Activated CD8-positive, alpha-beta memory T cell treated with anti-CD3 and anti-CD28 coated beads for 4 hours (primary cell): ENCODE data around the gene PARP1.
"Not testable (repeated sequence)": the region's sequence is repeated elsewhere in the genome, so short reads cannot be mapped to it uniquely, and the experiment has no call there.

Source experiments
- DNase-seq, 2 donors: peaks; one replicate each; pipeline ENCODE4 v3.0.0-alpha.2; 2020; ENCODE audit warnings: low read depth in 2 of 2

Gene PARP1

DNA sequence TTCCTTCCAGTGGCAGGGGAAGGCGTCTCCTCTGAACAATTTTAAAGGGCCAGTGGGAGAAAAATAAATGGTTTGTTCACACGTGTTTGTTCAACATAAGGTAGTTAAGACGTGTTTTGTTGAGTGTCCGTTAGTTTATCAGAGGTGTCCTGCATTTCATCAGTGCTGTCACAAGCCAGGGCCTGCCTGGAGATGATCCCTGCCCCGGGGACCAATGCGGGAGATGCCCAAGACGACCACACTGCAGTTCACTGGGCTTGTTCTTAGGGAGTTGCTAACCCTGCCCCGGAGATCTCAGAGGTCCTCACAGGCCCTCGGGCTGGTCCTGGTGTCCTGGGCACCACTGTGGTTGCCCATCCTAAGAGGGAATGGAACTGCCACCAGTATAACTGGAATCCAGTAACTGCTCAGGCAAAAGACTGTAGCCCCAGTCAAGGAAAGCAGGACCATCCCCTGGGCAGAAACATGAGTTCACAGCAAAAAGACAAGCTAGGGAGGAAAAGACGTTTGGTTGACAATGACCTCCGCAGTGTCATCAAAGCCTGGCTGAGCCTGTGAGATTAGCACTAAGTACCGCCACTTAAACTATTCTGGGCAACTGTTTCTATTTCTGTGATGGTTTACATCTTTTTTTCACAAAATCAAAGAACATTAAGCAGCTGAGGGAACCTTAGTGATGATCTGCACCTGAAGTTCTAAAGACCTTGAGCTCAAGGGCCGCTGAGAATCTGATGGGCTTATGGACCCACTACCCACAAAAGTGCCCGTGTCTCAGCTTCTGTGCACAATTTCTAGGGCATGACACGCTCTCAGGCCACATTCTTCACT, 54.0 kb downstream of the PARP1 start:
- DNase-seq, result no peak

DNA sequence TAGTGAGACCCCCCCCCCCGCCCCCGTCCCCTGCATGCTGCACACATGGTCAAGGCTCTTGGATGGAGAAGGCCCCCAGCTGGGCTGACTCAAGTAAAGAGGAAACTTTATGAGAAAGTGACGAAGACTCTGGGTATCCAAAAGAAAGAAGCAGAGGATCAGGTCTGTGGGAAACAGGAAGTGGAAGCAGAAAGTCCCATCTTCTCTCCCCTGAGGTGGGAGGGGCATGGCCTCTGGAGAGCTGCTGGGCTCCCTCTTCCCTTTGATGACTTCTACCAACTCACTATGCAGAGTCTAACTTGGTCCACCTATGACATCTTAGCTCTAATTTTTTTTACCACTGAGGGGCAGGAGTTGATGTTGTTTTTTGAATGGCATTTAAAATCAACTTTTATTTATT, 56.2 kb downstream of the PARP1 start:
- DNase-seq, result no peak

DNA sequence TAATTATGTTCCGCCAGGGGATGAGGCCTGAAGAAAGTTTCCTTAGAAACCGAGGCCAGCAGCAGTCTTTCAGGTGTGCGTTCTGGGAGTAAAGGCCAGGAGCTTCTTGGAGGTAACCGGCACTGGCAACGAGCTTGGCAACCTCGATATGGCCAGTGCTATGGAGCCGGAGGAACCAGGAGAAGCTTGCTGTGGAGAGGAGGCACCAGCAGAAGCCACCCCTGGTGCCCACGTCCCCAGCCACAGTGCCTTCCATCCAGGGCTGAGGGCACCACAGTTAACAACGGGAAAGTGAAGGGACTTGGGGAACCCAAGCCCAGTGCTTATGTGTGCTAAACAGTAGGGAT, 57.4 kb downstream of the PARP1 start:
- no peak for DNase-seq

DNA sequence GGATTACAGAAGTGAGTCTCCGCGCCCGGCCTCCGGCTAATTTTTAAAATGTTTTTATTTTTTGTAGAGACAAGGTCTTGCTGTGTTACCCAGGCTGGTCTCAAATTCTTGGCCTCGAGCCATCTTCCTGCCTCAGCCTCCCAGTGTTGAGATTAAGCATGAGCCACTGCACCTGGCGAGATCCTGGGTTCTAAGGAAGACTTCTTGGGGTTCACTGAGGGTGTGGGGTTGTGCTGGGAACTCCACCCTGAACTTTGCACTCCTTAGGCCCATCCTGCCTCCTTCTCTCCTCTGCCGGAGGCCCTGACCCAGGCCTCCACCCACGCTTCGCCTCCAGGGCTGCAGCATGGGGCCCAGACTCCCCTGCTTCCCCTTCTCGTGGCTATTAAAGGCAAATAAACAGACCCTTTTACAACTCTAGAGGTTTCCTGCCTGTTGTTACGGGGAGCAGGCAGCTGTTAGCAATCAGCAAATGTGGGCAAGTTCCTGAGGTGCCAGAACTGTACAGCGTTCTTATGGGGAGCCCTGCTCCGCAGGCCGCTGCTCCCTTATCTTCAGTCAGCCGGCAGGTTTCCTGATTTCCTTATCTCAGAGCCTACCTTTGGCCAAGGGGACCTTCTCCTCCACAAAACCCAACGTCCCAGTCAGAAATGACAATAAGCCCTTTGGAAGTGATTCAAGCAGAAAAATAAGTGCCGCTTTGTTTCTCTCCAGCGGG, 57.9 kb downstream of the PARP1 start:
- DNase-seq, result no peak

DNA sequence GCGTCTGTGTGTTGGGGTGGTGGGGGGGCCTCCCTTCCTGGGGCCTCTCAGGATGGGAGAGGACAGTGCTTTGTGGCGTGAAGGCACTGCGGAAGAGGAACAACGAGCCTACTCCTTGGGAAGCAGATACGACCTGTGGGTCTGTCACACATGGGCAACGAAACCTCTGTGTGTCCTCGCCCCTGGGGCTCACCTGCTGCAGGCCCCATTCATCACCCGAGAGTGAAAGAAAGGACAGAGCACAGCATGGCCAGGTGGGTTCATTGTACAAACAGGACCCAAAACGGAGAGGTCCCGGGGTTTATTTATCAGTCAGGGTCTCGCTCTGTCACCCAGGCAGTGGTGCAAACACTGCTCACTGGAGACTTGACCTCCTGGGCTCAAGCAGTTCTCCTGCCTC, 58.8 kb downstream of the PARP1 start:
- no peak for DNase-seq

DNA sequence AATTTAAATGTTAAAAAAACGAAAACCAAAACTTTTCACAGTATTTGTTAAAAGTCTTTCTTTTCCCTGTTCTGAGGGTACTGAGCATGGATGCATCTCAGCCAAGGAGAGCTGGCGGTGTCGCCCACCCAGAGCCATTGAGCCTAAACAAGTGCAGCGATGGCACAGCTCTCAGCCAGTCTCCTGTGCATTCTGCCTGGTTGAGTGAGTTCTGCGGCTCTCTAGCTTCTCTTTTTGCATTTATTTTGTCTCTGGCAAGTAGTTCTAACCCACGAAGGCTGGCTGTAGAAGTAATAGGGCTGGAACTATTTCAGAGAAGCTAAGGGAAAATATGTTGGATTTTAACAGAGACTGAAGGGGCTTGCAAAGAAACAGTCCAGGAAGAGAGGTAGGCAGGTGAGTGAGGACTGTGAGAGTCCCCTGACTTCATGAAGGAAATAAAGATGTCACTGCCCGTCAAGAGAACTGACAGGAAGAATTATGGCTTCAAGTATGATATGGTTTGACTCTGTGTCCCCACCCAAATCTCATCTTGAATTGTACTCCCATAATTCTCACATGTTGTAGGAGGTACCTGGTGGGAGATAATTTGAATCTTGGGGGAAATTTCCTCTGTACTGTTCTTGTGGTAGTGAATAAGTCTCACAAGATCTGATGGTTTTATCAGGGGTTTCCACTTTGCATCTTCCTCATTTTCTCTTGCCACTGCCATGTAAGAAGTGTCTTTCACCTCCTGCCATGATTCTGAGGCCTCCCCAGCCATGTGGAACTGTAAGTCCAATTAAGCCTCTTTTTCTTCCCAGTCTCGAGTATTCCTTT, 63.2 kb downstream of the PARP1 start:
- DNase-seq, result no peak

DNA sequence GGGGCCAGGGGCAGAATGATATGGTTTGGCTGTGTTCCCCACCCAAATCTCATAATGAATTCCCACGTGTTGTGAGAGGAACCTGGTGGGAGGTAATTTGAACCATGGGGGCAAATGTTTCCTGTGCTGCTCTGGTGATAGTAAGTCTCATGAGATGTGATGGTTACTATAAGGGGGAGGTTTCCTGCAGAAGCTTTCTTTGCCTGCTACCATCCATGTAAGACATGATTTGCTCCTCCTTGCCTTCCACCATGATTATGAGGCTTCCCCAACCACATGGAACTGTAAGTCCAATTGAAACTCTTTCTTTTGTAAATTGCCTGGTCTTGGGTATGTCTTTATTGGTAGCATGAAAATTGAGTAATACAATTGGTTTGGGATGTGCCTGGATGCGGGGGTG, 65.2 kb downstream of the PARP1 start:
- DNase-seq, result no peak

DNA sequence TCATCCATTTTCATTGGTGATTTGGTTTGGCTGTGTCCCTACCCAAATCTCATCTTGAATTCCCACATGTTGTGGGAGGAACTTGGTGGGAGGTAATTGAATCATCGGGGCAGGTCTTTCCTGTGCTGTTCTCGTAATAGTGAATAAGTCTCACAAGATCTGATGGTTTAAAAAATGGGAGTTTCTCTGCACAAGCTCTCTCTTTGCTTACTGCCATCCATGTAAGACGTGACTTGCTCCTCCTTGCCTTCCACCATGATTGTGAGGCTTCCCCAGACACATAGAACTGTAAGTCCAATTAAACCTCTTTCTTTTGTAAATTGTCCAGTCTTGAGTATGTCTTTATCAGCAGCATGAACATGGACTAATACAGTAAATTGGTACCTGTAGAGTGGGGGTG, 67.8 kb downstream of the PARP1 start:
- not testable (repeated sequence) for DNase-seq

DNA sequence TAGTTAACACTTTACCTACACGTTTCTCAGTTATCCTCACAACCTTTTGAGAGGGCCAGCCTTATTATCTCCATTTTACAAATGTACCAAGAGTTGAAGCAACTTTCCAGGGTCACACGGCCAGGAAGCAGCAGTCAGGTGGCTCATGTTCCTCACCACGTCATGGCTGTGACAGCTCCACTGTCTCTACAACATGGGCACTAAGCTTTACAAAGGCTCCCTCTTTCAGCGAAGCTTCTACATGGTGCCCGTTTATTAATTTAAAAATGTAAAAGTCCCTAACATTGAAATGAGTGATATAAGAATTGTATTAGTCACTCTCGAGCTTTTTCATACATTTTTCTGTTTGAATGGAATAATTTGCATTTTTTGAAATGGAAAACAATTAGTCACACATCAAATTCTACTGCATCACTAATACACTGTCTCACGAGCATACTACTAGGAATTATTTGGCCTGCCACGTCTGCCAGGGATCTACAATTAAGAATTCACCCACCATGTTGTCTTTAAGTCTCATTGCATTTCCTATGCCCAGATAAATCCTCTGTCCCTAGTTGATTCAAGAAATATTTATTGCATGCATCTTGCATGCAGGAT, 70.5 kb downstream of the PARP1 start:
- no peak for DNase-seq

DNA sequence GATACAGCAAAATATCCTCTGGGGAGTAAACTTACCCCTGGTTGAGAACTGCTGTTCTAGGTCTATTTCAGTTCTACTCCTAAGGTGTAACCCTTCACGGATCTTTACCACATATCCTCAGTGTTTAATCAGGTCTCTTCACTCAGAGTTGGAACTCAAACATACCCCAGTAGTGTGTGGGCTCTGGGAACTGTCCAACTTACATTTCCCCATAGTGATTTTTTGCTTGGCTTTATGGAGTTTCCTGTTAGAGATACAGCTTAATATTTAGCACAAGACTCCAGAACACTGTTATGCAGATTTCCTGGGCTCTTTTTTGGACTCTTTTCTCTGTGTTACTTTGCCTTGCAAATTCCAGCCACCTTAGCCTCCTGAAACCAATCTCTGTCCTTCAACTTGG, 72.2 kb downstream of the PARP1 start:
- DNase-seq, result no peak

DNA sequence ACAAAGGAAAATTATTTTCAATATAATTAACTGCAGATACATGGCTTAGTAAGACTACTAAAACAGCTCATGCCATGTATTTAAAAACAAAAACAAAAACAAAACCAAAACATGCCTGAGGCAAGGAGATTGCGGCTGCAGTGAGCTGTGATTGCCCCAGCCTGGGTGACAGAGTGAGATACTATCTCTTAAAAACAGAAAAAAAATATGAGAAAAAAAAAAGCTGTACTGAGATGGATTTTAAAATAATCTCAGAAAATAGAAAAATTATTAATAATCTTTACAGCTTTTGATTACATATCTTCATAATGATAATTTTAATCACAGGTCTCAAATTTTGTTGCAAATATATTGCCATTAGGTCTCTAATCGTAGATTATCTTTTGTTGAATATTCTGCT, 74.9 kb downstream of the PARP1 start:
- DNase-seq, result no peak

DNA sequence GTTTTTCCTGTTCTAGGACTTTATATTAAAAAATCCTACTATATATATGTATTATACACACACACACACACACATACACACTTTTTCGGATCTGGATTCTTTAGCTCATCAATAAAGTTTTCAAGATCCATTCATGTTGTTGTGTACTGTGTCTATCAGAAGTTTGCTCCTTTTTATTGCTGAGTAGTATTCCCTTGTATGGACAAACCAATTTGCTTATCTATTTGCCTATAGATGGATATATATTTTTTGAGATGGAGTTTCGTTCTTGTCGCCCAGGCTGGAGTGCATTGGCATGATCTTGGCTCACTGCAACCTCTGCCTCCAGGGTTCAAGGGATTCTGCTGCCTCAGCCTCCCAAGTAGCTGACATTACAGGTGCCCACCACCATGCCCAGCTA, 78.7 kb downstream of the PARP1 start:
- no peak for DNase-seq

DNA sequence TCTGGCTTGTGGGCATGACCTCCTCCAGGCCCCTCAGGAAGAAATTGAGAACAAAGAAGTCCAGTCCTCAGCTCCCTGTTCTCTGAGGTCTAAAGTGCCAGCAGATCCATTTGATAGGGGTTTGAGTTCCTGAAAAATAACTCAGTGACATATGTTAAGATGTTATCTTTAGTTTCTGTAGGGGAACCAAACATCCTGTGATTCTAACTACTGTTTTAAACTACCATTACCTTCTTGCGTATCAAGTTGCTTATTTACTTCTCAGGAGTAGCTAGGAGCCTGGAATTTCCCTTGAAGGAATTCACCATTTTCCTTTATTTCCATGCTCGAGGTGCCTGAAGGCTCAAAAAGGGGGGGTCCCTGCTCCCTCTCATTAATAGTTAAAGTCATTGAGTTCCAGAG, 80.1 kb downstream of the PARP1 start:
- no peak for DNase-seq

DNA sequence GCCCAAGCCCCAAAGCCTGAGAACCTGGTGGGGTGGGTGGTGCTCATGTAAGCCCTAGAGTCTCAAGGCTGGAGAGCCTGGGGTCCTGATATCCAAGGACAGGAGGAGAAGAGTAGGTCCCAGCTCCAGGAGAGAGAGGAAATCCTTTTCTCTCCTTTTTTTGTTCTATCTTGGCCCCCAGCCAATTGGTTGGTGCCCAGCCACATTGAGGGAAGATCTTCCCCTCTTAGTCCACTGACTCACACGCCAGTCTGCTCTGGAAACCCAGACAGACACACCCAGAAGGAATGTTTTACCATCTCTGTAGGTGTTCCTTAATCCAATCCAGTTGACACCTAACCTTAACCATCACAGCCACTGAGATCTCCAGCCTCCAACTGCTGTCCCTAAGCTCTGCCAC, 82.7 kb downstream of the PARP1 start:
- DNase-seq, result no peak

DNA sequence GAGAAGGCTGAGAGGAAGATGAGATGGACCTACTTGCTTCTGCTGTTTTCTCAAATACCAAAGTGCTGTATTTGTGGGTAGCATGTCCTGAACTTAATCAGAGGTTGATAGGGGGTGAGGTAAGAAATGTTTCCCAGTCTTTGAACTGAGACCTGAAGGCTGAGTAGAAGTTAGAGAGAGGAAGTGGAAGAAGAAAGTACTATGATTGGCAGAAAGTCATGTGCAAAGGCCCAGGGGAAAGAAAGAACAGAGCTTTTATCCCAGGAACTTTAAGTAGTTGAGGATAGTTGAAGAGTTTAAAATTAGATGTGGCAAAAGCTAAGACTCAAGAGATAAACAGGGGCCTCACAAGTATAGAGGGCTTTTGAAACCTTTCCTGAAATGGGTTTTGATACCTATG, 83.4 kb downstream of the PARP1 start:
- no peak for DNase-seq

DNA sequence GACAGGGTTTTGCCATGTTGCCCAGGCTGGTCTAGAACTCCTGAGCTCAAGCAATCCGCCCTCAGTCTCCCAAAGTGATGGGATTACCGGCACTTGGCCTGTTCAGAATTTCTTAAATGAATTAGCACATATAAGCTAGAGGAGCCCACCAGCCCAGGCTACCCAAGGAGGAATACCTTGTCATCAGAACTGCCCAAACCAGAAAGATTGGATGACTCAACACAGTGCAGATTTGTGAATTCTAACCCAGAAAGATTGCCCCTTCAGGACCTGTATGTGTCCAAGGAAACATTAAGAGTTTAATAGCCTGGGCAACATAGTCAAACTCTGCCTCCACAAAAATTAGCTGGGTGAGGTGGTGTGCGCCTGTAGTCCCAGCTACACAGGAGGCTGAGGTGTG, 84.9 kb downstream of the PARP1 start:
- DNase-seq, result no peak

DNA sequence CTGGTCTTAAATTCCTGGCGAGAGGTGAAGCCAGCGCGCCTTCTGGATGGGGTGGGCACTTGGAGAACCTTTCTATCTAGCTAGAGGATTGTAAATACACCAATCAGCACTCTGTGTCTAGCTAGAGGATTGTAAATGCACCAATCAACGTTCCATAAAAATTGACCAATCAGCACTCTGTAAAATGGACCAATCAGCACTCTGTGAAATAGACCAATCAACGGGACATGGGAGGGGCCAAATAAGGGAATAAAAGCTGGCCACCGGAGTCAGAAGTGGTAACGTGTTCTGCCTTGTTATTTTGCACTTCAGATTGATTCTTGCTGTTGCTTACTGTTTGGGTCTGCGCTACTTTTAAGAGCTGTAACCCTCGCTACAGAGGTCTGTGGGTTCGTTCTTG, 87.0 kb downstream of the PARP1 start:
- no peak for DNase-seq

DNA sequence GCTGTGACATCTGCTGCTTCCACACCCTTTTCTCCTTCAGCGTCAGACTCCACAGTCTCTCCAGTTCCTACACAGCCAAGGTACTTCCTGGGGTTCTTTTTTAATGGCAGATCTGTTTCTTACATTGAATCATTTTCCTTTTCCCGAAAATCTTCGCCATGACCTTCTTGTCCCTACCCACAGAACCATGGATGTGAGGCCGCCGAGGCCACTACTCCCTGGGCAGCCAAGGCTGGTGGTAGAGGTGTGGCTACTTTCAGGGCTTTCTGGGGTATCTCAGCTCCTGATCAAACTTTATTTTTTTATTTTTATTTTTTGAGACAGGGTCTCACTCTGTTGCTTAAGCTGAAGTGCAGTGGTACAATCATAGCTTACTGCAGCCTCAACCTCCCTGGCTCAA, 89.4 kb downstream of the PARP1 start:
- no peak for DNase-seq

DNA sequence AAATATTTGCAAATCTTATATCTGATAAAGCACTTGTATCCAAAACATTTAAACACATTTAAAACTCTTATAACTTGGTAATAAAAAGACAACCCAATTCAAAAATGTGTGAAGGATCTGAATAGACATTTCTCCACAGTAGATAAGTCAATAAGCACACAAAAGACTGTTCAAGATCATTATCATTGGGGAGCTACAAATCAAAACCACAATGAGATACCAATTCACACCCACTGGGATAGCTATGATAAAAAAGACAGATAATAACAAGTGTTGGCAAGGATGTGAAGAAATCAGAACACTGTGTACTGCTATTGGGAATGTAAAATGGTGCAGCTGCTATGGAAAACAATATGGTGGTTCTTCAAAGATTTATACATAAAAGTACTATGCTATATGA, 93.8 kb downstream of the PARP1 start:
- no peak for DNase-seq

DNA sequence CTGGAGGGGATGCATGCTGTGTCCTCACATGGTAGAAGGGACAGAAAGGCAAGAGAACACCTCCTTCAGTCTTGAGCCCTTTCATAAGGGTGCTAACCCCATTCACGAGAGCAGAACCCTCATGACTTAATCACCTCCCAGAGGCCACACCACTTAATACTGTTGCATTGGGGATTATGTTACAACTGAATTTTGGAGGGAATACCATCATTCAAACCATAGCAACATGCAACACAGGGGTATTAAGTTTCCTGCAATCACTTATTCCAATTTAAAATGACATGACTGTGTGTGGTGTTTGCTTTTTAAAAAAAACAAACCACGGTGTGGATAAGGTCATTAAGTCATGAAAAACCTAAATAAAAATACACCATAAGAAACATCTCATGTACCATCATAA, 95.8 kb downstream of the PARP1 start:
- DNase-seq, result no peak

DNA sequence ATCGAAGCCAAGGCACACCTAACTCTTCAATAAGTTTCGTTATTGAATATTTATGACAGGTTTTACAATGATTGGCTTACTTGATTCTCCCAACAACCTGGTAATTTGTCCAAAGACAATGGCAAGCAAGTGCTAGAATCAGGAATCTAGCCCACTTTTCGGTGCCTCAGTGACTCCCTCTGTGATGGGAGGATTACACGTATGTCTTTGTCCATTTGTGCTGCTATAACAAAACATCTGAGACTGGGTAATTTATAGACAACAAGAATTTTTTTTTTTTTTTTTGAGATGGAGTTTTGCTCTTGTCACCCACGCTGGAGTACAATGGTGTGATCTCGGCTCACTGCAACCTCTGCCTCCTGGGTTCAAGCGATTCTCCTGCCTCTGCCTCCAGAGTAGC, 96.5 kb downstream of the PARP1 start:
- no peak for DNase-seq
